ENCODE data around the gene NCAPD3.

Gene NCAPD3

DNA sequence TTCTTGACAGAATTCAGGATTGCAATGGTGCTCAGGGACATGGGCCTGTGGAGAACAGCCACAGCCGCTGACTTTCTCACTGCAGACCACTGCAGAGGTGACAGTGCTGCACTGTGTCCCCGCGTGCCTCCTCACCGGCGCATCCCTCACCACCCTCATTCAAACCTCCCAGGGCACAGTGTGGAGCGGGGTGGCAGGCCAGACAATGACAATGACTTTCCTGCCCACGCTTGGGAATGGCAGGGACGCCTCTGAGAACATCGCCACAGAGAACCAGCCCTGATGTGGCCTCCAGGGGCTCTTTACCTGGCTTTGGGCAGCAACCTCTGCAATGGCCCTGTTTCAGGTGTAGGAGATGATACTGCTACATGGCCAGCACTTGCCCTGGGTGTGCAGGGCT is 65.7 kb downstream of the NCAPD3 start:
- no peak for ATAC-seq
- TF ChIP-seq PATZ1 (CRISPR knock-in tag; IDR thresholded peaks at IDR 0.05; ENCODE audit: borderline replicate concordance) = no peak
- TF ChIP-seq ZNF8 (CRISPR knock-in tag; IDR thresholded peaks at IDR 0.05) = no peak
- TF ChIP-seq CSDC2 (CRISPR knock-in tag; IDR thresholded peaks at IDR 0.05) = no peak
- TF ChIP-seq PPARA (CRISPR knock-in tag; IDR thresholded peaks at IDR 0.05; ENCODE audit: borderline replicate concordance) = no peak
- TF ChIP-seq, protein P1, sequence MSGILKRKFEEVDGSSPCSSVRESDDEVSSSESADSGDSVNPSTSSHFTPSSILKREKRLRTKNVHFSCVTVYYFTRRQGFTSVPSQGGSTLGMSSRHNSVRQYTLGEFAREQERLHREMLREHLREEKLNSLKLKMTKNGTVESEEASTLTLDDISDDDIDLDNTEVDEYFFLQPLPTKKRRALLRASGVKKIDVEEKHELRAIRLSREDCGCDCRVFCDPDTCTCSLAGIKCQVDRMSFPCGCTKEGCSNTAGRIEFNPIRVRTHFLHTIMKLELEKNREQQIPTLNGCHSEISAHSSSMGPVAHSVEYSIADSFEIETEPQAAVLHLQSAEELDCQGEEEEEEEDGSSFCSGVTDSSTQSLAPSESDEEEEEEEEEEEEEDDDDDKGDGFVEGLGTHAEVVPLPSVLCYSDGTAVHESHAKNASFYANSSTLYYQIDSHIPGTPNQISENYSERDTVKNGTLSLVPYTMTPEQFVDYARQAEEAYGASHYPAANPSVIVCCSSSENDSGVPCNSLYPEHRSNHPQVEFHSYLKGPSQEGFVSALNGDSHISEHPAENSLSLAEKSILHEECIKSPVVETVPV (CRISPR knock-in tag; IDR thresholded peaks at IDR 0.05) = no peak
- TF ChIP-seq ZFP3 (CRISPR knock-in tag; IDR thresholded peaks at IDR 0.05) = no peak
- no peak for TF ChIP-seq TCF4 (CRISPR knock-in tag; IDR thresholded peaks at IDR 0.05; ENCODE audit: borderline replicate concordance)
- TF ChIP-seq BACH2 (CRISPR knock-in tag; IDR thresholded peaks at IDR 0.05; ENCODE audit: borderline replicate concordance) = no peak
- TF ChIP-seq, protein P2, sequence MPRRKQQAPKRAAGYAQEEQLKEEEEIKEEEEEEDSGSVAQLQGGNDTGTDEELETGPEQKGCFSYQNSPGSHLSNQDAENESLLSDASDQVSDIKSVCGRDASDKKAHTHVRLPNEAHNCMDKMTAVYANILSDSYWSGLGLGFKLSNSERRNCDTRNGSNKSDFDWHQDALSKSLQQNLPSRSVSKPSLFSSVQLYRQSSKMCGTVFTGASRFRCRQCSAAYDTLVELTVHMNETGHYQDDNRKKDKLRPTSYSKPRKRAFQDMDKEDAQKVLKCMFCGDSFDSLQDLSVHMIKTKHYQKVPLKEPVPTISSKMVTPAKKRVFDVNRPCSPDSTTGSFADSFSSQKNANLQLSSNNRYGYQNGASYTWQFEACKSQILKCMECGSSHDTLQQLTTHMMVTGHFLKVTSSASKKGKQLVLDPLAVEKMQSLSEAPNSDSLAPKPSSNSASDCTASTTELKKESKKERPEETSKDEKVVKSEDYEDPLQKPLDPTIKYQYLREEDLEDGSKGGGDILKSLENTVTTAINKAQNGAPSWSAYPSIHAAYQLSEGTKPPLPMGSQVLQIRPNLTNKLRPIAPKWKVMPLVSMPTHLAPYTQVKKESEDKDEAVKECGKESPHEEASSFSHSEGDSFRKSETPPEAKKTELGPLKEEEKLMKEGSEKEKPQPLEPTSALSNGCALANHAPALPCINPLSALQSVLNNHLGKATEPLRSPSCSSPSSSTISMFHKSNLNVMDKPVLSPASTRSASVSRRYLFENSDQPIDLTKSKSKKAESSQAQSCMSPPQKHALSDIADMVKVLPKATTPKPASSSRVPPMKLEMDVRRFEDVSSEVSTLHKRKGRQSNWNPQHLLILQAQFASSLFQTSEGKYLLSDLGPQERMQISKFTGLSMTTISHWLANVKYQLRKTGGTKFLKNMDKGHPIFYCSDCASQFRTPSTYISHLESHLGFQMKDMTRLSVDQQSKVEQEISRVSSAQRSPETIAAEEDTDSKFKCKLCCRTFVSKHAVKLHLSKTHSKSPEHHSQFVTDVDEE (CRISPR knock-in tag; IDR thresholded peaks at IDR 0.05) = no peak
- TF ChIP-seq, protein P3, sequence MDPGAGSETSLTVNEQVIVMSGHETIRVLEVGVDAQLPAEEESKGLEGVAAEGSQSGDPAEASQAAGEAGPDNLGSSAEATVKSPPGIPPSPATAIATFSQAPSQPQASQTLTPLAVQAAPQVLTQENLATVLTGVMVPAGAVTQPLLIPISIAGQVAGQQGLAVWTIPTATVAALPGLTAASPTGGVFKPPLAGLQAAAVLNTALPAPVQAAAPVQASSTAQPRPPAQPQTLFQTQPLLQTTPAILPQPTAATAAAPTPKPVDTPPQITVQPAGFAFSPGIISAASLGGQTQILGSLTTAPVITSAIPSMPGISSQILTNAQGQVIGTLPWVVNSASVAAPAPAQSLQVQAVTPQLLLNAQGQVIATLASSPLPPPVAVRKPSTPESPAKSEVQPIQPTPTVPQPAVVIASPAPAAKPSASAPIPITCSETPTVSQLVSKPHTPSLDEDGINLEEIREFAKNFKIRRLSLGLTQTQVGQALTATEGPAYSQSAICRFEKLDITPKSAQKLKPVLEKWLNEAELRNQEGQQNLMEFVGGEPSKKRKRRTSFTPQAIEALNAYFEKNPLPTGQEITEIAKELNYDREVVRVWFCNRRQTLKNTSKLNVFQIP (CRISPR knock-in tag; IDR thresholded peaks at IDR 0.05; ENCODE audit: borderline replicate concordance, low read depth) = no peak

DNA sequence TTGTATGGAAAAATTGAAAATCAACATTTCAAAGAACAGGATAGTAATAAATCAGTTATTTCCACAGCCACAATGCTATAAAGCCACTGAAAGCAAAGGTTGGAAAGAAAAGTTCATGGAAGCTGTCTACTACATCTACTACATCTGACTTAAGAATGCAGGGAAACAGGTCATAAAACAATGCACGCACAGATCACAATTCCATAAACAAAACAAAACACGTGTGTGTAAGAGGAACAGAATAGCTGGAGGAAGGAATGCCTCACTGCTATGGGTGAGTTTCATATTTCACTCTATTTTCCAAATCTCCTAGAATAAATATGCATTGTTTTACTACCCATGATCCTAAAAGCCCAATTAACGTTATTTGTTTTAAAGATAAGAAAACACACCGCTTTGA is 66.3 kb downstream of the NCAPD3 start:
- ATAC-seq = no peak
- TF ChIP-seq TOX (CRISPR knock-in tag; IDR thresholded peaks at IDR 0.05; ENCODE audit: borderline replicate concordance) = no peak
- TF ChIP-seq ZFP3 (CRISPR knock-in tag; IDR thresholded peaks at IDR 0.05) = no peak
- TF ChIP-seq TCF4 (CRISPR knock-in tag; IDR thresholded peaks at IDR 0.05; ENCODE audit: borderline replicate concordance) = no peak
- TF ChIP-seq, protein P2 (CRISPR knock-in tag; IDR thresholded peaks at IDR 0.05) = no peak
- TF ChIP-seq ZC3H10 (CRISPR knock-in tag; IDR thresholded peaks at IDR 0.05) = no peak
- no peak for TF ChIP-seq ISL1 (CRISPR knock-in tag; IDR thresholded peaks at IDR 0.05)
- TF ChIP-seq CSDC2 (CRISPR knock-in tag; IDR thresholded peaks at IDR 0.05) = no peak
- TF ChIP-seq ZNF70 (CRISPR knock-in tag; IDR thresholded peaks at IDR 0.05) = no peak
- TF ChIP-seq, protein P4, sequence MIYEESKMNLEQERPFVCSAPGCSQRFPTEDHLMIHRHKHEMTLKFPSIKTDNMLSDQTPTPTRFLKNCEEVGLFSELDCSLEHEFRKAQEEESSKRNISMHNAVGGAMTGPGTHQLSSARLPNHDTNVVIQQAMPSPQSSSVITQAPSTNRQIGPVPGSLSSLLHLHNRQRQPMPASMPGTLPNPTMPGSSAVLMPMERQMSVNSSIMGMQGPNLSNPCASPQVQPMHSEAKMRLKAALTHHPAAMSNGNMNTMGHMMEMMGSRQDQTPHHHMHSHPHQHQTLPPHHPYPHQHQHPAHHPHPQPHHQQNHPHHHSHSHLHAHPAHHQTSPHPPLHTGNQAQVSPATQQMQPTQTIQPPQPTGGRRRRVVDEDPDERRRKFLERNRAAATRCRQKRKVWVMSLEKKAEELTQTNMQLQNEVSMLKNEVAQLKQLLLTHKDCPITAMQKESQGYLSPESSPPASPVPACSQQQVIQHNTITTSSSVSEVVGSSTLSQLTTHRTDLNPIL (CRISPR knock-in tag; IDR thresholded peaks at IDR 0.05; ENCODE audit: low read depth) = no peak
- TF ChIP-seq PATZ1 (CRISPR knock-in tag; IDR thresholded peaks at IDR 0.05; ENCODE audit: borderline replicate concordance) = no peak
- TF ChIP-seq SNAI2 (CRISPR knock-in tag; IDR thresholded peaks at IDR 0.05) = no peak
- no peak for TF ChIP-seq RARB (CRISPR knock-in tag; IDR thresholded peaks at IDR 0.05)
- TF ChIP-seq BACH2 (CRISPR knock-in tag; IDR thresholded peaks at IDR 0.05; ENCODE audit: borderline replicate concordance) = no peak
